IMR-90 (cell line): ENCODE measurements around the gene IQSEC1. TPM values are rescaled to one million over a fixed set of nuclear protein-coding genes. Genes with fewer than 3 reads are reported as not detected.

Source experiments
- ATAC-seq: fragments of 200-7000 bp; cut with Tn5 transposase; 2 replicates; pipeline ENCODE4 v1.9.1; 2020; ENCODE audit warnings: low read depth, mild to moderate bottlenecking, moderate library complexity
- BruUV-seq: library from RNA; stranded (reverse); fragments of 400-500 nt; replicated peaks from 2 replicates; lab custom pipeline; 2021; lab: Mats Ljungman, UMichigan
- CTCF ChIA-PET: fragments of 300-600 bp; formaldehyde crosslinking; extraction: SDS; loops from one replicate; lab custom pipeline; 2021; ENCODE audit warnings: antibody characterized with exemption; lab: Yijun Ruan, JAX
- POLR2A ChIA-PET: fragments of 300-600 bp; sonication (Branson Sonifier 250); formaldehyde crosslinking; loops from one replicate; lab custom pipeline; 2022; ENCODE audit warnings: antibody characterized with exemption; ENCODE audit not compliant: unreplicated experiment; lab: Charles Lee
- DNase-seq: peaks from one replicate; pipeline ENCODE4 v3.0.0; 2013
- H2AFZ ChIP-seq: replicated peaks from 2 replicates; pipeline ENCODE3; 2013; ENCODE audit warnings: low read length, mild to moderate bottlenecking; ENCODE audit not compliant: poor library complexity
- H2AK5ac ChIP-seq: 2 replicates; pipeline ENCODE4 v1.6.1; 2013; ENCODE audit warnings: low read depth, low read length, inconsistent platforms
- H2AK9ac ChIP-seq: replicated peaks from 2 replicates; pipeline ENCODE3; 2013; ENCODE audit warnings: mild to moderate bottlenecking, low read depth, low read length, moderate library complexity; ENCODE audit not compliant: poor library complexity
- H2BK120ac ChIP-seq: 2 replicates; pipeline ENCODE4 v1.6.1; 2013; ENCODE audit warnings: low read depth, low read length, inconsistent platforms
- H2BK15ac ChIP-seq: 3 replicates; pipeline ENCODE4 v1.6.1; 2013; ENCODE audit warnings: low read depth, low read length, inconsistent platforms
- H2BK20ac ChIP-seq: 2 replicates; pipeline ENCODE4 v1.6.1; 2013; ENCODE audit warnings: low read depth, mild to moderate bottlenecking, inconsistent platforms, low read length, moderate library complexity
- H2BK5ac ChIP-seq: 2 replicates; pipeline ENCODE4 v1.6.1; 2013; ENCODE audit warnings: mild to moderate bottlenecking, low read depth, low read length, inconsistent platforms; ENCODE audit not compliant: poor library complexity, severe bottlenecking
- H3K14ac ChIP-seq: replicated peaks from 2 replicates; pipeline ENCODE4 v1.6.1; 2013; ENCODE audit warnings: low read depth, low read length, inconsistent platforms
- H3K18ac ChIP-seq: 2 replicates; pipeline ENCODE4 v1.6.1; 2013; ENCODE audit warnings: low read depth, low read length, control low read depth
- H3K23ac ChIP-seq: 2 replicates; pipeline ENCODE4 v1.6.1; 2013; ENCODE audit warnings: low read depth, low read length, inconsistent platforms
- H3K27ac ChIP-seq: 2 replicates; pipeline ENCODE4 v1.5.1; 2013; ENCODE audit warnings: mild to moderate bottlenecking, control low read depth, low read length; ENCODE audit not compliant: insufficient read depth
- H3K27me3 ChIP-seq: 2 replicates; pipeline ENCODE4 v1.6.1; 2013; ENCODE audit warnings: low read length; ENCODE audit not compliant: control insufficient read depth, insufficient read depth
- H3K36me3 ChIP-seq: 2 replicates; pipeline ENCODE4 v1.6.1; 2013; ENCODE audit warnings: low read length, mixed read lengths; ENCODE audit not compliant: control insufficient read depth, insufficient read depth
- H3K4ac ChIP-seq: 2 replicates; pipeline ENCODE4 v1.6.1; 2013; ENCODE audit warnings: low read depth, low read length, inconsistent platforms
- H3K4me1 ChIP-seq: 2 replicates; pipeline ENCODE4 v1.6.1; 2013; ENCODE audit warnings: low read length, mixed read lengths; ENCODE audit not compliant: control insufficient read depth, insufficient read depth
- H3K4me2 ChIP-seq: 2 replicates; pipeline ENCODE4 v1.6.1; 2013; ENCODE audit warnings: low read depth, mild to moderate bottlenecking, control low read depth, low read length, moderate library complexity
- H3K4me3 ChIP-seq: 2 replicates; pipeline ENCODE4 v1.5.1; 2013; ENCODE audit warnings: low read depth, mild to moderate bottlenecking, control low read depth, low read length, moderate library complexity; ENCODE audit not compliant: insufficient read depth
- H3K56ac ChIP-seq: 2 replicates; pipeline ENCODE4 v1.6.1; 2013; ENCODE audit warnings: low read length, inconsistent platforms; ENCODE audit not compliant: insufficient read depth; ENCODE audit errors: extremely low read depth
- H3K79me1 ChIP-seq, 2 experiments: 2 replicates each; pipeline ENCODE4 v1.6.1; 2013; ENCODE audit warnings: low read length in 2 of 2, inconsistent platforms in 1 of 2, low read depth in 1 of 2
- H3K9ac ChIP-seq: 2 replicates; pipeline ENCODE4 v1.6.1; 2013; ENCODE audit warnings: low read depth, low read length, control low read depth
- H3K9me1 ChIP-seq: 2 replicates; pipeline ENCODE4 v1.6.1; 2013; ENCODE audit warnings: low read length, inconsistent platforms; ENCODE audit not compliant: insufficient read depth
- H3K9me3 ChIP-seq: 2 replicates; pipeline ENCODE4 v1.6.1; 2013; ENCODE audit warnings: low read length; ENCODE audit not compliant: control insufficient read depth, insufficient read depth
- H4K20me1 ChIP-seq: 2 replicates; pipeline ENCODE4 v1.6.1; 2013; ENCODE audit warnings: low read length, inconsistent platforms; ENCODE audit not compliant: insufficient read depth
- H4K5ac ChIP-seq: 2 replicates; pipeline ENCODE4 v1.6.1; 2013; ENCODE audit warnings: mild to moderate bottlenecking, low read depth, low read length, control low read depth
- H4K8ac ChIP-seq, 2 experiments: 2 replicates each; pipeline ENCODE4 v1.6.1; 2013; ENCODE audit warnings: low read depth in 2 of 2, low read length in 2 of 2, control low read depth in 1 of 2, inconsistent platforms in 1 of 2
- H4K91ac ChIP-seq: 2 replicates; pipeline ENCODE4 v1.6.1; 2013; ENCODE audit warnings: low read depth, low read length, inconsistent platforms; ENCODE audit not compliant: insufficient read depth
- CTCF ChIP-seq: conservative IDR thresholded peaks from 2 replicates; pipeline ENCODE4 v1.5.1; 2012; ENCODE audit warnings: mild to moderate bottlenecking, low read depth, low read length, improper control_type of control experiment
- MAFK ChIP-seq: IDR thresholded peaks from 2 replicates; pipeline ENCODE4 v1.6.1; 2012; ENCODE audit warnings: low read depth, low read length, improper control_type of control experiment
- POLR2A ChIP-seq: IDR thresholded peaks from 2 replicates; pipeline ENCODE4 v1.6.1; 2012; ENCODE audit warnings: mild to moderate bottlenecking, low read depth, low read length
- RAD21 ChIP-seq: IDR thresholded peaks from 2 replicates; pipeline ENCODE4 v1.6.1; 2012; ENCODE audit warnings: low read length, improper control_type of control experiment
- SMC3 ChIP-seq: fragments of 150-350 bp; IDR thresholded peaks from 2 replicates; pipeline ENCODE4 v1.6.1; 2016; ENCODE audit warnings: low read depth, mild to moderate bottlenecking, antibody characterized with exemption, low read length, moderate library complexity
- WGBS, 2 experiments: methylation state at CpG; one replicate each; pipeline versions ENCODE4 v1.1.5 to v1.1.7; 2013; ENCODE audit warnings: missing lambda C conversion rate in 2 of 2; ENCODE audit not compliant: insufficient read length in 1 of 2; ENCODE audit errors: extremely low coverage in 2 of 2; 5-methylcytosine and 5-hydroxymethylcytosine counted together
- dilution Hi-C: fragments of 300-500 bp; cut with HindIII; formaldehyde crosslinking; loops from one replicate; pipeline ENCODE4 v1.14.3; 2018; ENCODE audit warnings: low sequenced_read_pairs; ENCODE audit not compliant: unreplicated experiment
- in situ Hi-C: fragments of 300-500 bp; cut with MboI; formaldehyde crosslinking; loops from 3 replicates; pipeline ENCODE4 v1.14.3; 2019; ENCODE audit warnings: low sequenced_read_pairs, inconsistent platforms, mixed read lengths
- intact Hi-C: fragments of 100-400 bp; cut with micrococcal nuclease; formaldehyde crosslinking; loops from 2 replicates; pipeline ENCODE4 v1.10.0; 2022
- polyA plus RNA-seq, 3 experiments: library from polyadenylated mRNA; depleted of rRNA; stranded (reverse); fragments of >200 nt; gene quantifications; 2 replicates each; pipeline ENCODE4 v1.2.3, GENCODE V29; 2012; ENCODE audit warnings: low replicate concordance in 1 of 3
- total RNA-seq: library from RNA; depleted of rRNA; stranded (reverse); fragments of >200 nt; gene quantifications from 2 replicates; pipeline ENCODE4 v1.2.3, GENCODE V29; 2012

IQSEC1 gene
- total and polyA plus RNA-seq, 2 of the 4 experiments (the other 2 are of a cell fraction), result 5.9 to 11.9 TPM

GRCh38 chr3:12891985-12892839 lies 181.0 kb downstream of the IQSEC1 start:
- no peak overlapping the region for H3K4me3 ChIP-seq
- H3K9me3 ChIP-seq, result no peaks in the 10 kb centered on the region
- WGBS, 2 experiments, result 39% methylated on average over 8 of the region's 16 CpGs; no CpG with 5 or more reads in 1 of the 2 experiments
- BruUV-seq, result no TSS peak
- H4K5ac ChIP-seq, result no peak overlapping the region
- TF ChIP-seq MAFK (no peak), CTCF (peak; percentile 96), RAD21 (peak; percentile 97), POLR2A (no peak), SMC3 (peak; percentile 87)
- intact Hi-C loops (loop anchor here (1.0 to 10.0 kb wide), 8 partner anchors 24 to 757 kb away; partner anchors contain the start of genes RPL32 and TSEN2), dilution Hi-C loops (no loop called here), in situ Hi-C loops (loop anchor here (25.0 kb wide), 1 partner anchor 755 kb away; no protein-coding TSS in a partner anchor)
- no peak overlapping the region for H3K27ac ChIP-seq
- H2BK120ac ChIP-seq, result no peak overlapping the region
- H4K91ac ChIP-seq, result no peak overlapping the region
- no peaks in the 10 kb centered on the region for H4K20me1 ChIP-seq
- H3K9ac ChIP-seq, result no peak overlapping the region
- H2AK5ac ChIP-seq, result no peak overlapping the region
- no peak overlapping the region for H2BK20ac ChIP-seq
- peaks cover 11% of the 10 kb centered on the region for H3K27me3 ChIP-seq
- H2BK5ac ChIP-seq, result no peak overlapping the region
- no peaks in the 10 kb centered on the region for H3K36me3 ChIP-seq
- ATAC-seq (peak; percentile 79), DNase-seq (peak; percentile 66)
- H2AFZ ChIP-seq, result peak overlapping the region; percentile 74
- no peak overlapping the region for H2BK15ac ChIP-seq
- H3K79me1 ChIP-seq, result no peaks in the 10 kb centered on the region
- H3K4me1 ChIP-seq, result no peaks in the 10 kb centered on the region
- no peak overlapping the region for H4K8ac ChIP-seq
- no peak overlapping the region for H3K4ac ChIP-seq
- H3K23ac ChIP-seq, result peak overlapping the region; percentile 5; the same call in 1 of the 2 replicates
- peak overlapping the region; percentile 6 for H2AK9ac ChIP-seq
- CTCF ChIA-PET, result interaction anchor here (0.5 to 1.8 kb wide), 8 partner anchors 8 to 768 kb away, joined by 3 to 5 read pairs (median 3); no protein-coding TSS in a partner anchor
- POLR2A ChIA-PET, result interaction anchor here (0.5 kb wide), 1 partner anchor 94 kb away, joined by 3 read pairs; no protein-coding TSS in a partner anchor
- no peak overlapping the region for H3K18ac ChIP-seq
- H3K4me2 ChIP-seq, result peak overlapping the region; percentile 55
- no peaks in the 10 kb centered on the region for H3K9me1 ChIP-seq
- no peak overlapping the region for H3K56ac ChIP-seq
- H3K14ac ChIP-seq, result no peak overlapping the region
